HG03175 (cell line): ENCODE results near the gene ZNF652.
"Not testable (repeated sequence)": the region's sequence is repeated elsewhere in the genome, so short reads cannot be mapped to it uniquely, and the experiment has no call there.

Experiments used
- ATAC-seq: cut with Tn5 transposase; IDR thresholded peaks from one replicate; pipeline ENCODE4 v1.9.1; 2021; ENCODE audit warnings: mild to moderate bottlenecking, moderate library complexity; ENCODE audit not compliant: unreplicated experiment

The ZNF652 gene

GRCh38 chr17:49316889-49317675, 45.0 kb downstream of the ZNF652 start:
- no peak for ATAC-seq

GRCh38 chr17:49316258-49316570, 45.8 kb downstream of the ZNF652 start:
- ATAC-seq, result no peak

GRCh38 chr17:49315551-49316257, 46.3 kb downstream of the ZNF652 start:
- peak; percentile 65 for ATAC-seq

GRCh38 chr17:49312722-49313121, 49.3 kb downstream of the ZNF652 start:
- ATAC-seq, result no peak

GRCh38 chr17:49299996-49300395, 62.1 kb downstream of the ZNF652 start:
- ATAC-seq, result no peak

- no peak for ATAC-seq
Observed at GRCh38 chr17:49298371-49298976, 63.6 kb downstream of the ZNF652 start.

- ATAC-seq, result no peak
Observed at GRCh38 chr17:49297141-49297540, 64.9 kb downstream of the ZNF652 start.

GRCh38 chr17:49294122-49294521, 67.9 kb downstream of the ZNF652 start:
- no peak for ATAC-seq

GRCh38 chr17:49292901-49293300, 69.1 kb downstream of the ZNF652 start:
- ATAC-seq, result no peak

GRCh38 chr17:49291929-49292328, 70.1 kb downstream of the ZNF652 start:
- no peak for ATAC-seq

GRCh38 chr17:49290690-49291359, 71.2 kb downstream of the ZNF652 start:
- ATAC-seq, result no peak

- ATAC-seq, result no peak
Observed at GRCh38 chr17:49288388-49288787, 73.7 kb downstream of the ZNF652 start.

GRCh38 chr17:49287481-49287880, 74.6 kb downstream of the ZNF652 start:
- ATAC-seq, result no peak

- ATAC-seq, result not testable (repeated sequence)
Observed at GRCh38 chr17:49286261-49286973, 75.6 kb downstream of the ZNF652 start.

- ATAC-seq, result no peak
Observed at GRCh38 chr17:49285716-49286115, 76.3 kb downstream of the ZNF652 start.

- no peak for ATAC-seq
Observed at GRCh38 chr17:49280918-49281317, 81.1 kb downstream of the ZNF652 start.

GRCh38 chr17:49280061-49280460, 82.0 kb downstream of the ZNF652 start:
- no peak for ATAC-seq

- ATAC-seq, result not testable (repeated sequence)
Observed at GRCh38 chr17:49279263-49280015, 82.6 kb downstream of the ZNF652 start.

GRCh38 chr17:49278076-49278475, 84.0 kb downstream of the ZNF652 start:
- no peak for ATAC-seq

GRCh38 chr17:49277638-49278037, 84.4 kb downstream of the ZNF652 start:
- ATAC-seq, result no peak
